ENCODE results near the gene EPHB2.

EPHB2 gene

GRCh38 chr1:22777388-22778057 lies 66.9 kb downstream of the EPHB2 start:
- no peak for DNase-seq (ENCODE audit: low spot score)

- no peak for DNase-seq (ENCODE audit: low spot score)
Observed at GRCh38 chr1:22778408-22778807, 67.8 kb downstream of the EPHB2 start.

- DNase-seq (ENCODE audit: low spot score): no peak
Observed at GRCh38 chr1:22778862-22779520, 68.4 kb downstream of the EPHB2 start.

GRCh38 chr1:22780696-22781095 lies 70.1 kb downstream of the EPHB2 start:
- DNase-seq (ENCODE audit: low spot score): peak; percentile 40

- no peak for DNase-seq (ENCODE audit: low spot score)
Observed at GRCh38 chr1:22781483-22781882, 70.8 kb downstream of the EPHB2 start.

GRCh38 chr1:22782406-22782805 lies 71.8 kb downstream of the EPHB2 start:
- DNase-seq (ENCODE audit: low spot score): no peak

GRCh38 chr1:22784317-22784716 lies 73.7 kb downstream of the EPHB2 start:
- DNase-seq (ENCODE audit: low spot score): no peak

GRCh38 chr1:22784737-22785136 lies 74.1 kb downstream of the EPHB2 start:
- DNase-seq (ENCODE audit: low spot score): no peak

- no peak for DNase-seq (ENCODE audit: low spot score)
Observed at GRCh38 chr1:22786101-22786500, 75.5 kb downstream of the EPHB2 start.

GRCh38 chr1:22786719-22787489 lies 76.3 kb downstream of the EPHB2 start:
- DNase-seq (ENCODE audit: low spot score): no peak

- DNase-seq (ENCODE audit: low spot score): no peak
Observed at GRCh38 chr1:22787636-22788035, 77.0 kb downstream of the EPHB2 start.

- DNase-seq (ENCODE audit: low spot score): no peak
Observed at GRCh38 chr1:22788254-22788661, 77.6 kb downstream of the EPHB2 start.

GRCh38 chr1:22789356-22789994 lies 78.8 kb downstream of the EPHB2 start:
- DNase-seq (ENCODE audit: low spot score): no peak

GRCh38 chr1:22790232-22791008 lies 79.8 kb downstream of the EPHB2 start:
- peak; percentile 56 for DNase-seq (ENCODE audit: low spot score)

- DNase-seq (ENCODE audit: low spot score): no peak
Observed at GRCh38 chr1:22791831-22792347, 81.2 kb downstream of the EPHB2 start.

GRCh38 chr1:22792396-22793160 lies 81.9 kb downstream of the EPHB2 start:
- no peak for DNase-seq (ENCODE audit: low spot score)

- DNase-seq (ENCODE audit: low spot score): no peak
Observed at GRCh38 chr1:22793647-22794046, 83.0 kb downstream of the EPHB2 start.

- no peak for DNase-seq (ENCODE audit: low spot score)
Observed at GRCh38 chr1:22794647-22795365, 84.2 kb downstream of the EPHB2 start.

- DNase-seq (ENCODE audit: low spot score): no peak
Observed at GRCh38 chr1:22795366-22795714, 84.7 kb downstream of the EPHB2 start.

GRCh38 chr1:22796642-22797041 lies 86.0 kb downstream of the EPHB2 start:
- DNase-seq (ENCODE audit: low spot score): no peak
